ENCODE data around the gene SLC25A4.

DNA sequence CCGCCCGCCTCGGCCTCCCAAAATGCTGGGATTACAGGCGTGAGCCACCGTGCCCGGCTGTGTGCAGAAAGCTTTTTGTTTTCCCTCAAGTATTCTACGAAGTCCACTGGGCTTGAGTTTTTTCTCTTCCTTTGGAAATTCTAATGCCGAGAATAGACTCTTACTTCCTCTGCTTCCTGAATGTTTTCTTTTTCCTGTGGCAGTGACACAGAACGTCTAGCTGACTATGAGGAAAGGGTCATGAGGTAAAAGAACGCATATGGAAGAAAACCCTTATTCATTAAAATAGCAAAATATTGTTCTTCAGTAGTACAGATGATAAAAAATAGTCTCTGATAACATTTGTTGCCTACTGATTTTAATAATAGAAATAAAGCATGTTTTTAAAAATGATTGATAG, 4.9 kb upstream of the SLC25A4 start:
- TF ChIP-seq, protein P1, sequence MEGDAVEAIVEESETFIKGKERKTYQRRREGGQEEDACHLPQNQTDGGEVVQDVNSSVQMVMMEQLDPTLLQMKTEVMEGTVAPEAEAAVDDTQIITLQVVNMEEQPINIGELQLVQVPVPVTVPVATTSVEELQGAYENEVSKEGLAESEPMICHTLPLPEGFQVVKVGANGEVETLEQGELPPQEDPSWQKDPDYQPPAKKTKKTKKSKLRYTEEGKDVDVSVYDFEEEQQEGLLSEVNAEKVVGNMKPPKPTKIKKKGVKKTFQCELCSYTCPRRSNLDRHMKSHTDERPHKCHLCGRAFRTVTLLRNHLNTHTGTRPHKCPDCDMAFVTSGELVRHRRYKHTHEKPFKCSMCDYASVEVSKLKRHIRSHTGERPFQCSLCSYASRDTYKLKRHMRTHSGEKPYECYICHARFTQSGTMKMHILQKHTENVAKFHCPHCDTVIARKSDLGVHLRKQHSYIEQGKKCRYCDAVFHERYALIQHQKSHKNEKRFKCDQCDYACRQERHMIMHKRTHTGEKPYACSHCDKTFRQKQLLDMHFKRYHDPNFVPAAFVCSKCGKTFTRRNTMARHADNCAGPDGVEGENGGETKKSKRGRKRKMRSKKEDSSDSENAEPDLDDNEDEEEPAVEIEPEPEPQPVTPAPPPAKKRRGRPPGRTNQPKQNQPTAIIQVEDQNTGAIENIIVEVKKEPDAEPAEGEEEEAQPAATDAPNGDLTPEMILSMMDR (IDR thresholded peaks at IDR 0.05): no peak
- TF ChIP-seq POLR2A (IDR thresholded peaks at IDR 0.05; ENCODE audit: low read depth) (no peak), POLR2AphosphoS5 (IDR thresholded peaks at IDR 0.05) (no peak), EP300 (IDR thresholded peaks at IDR 0.05) (no peak)

Measured in esophagus muscularis mucosa (tissue), 4 donors.